H1 (cell line): Measurements from ENCODE around the gene C20orf141. TPM values are rescaled to one million over a fixed set of nuclear protein-coding genes. Genes with fewer than 3 reads are reported as not detected.

Source experiments
- CTCF ChIA-PET: fragments of 300-600 bp; sonication (Branson Sonifier 250); formaldehyde crosslinking; loops from one replicate; lab custom pipeline; 2021; ENCODE audit not compliant: partially characterized antibody; lab: Charles Lee
- POLR2A ChIA-PET: fragments of 300-600 bp; sonication (Branson Sonifier 250); formaldehyde crosslinking; loops from one replicate; lab custom pipeline; 2021; ENCODE audit warnings: inconsistent platforms; ENCODE audit not compliant: partially characterized antibody; lab: Charles Lee
- DNase-seq, 2 experiments: peaks; one replicate each; pipeline versions ENCODE4 v3.0.0 to v3.0.0-alpha.2; 2010 to 2022; ENCODE audit warnings: low spot score in 2 of 2, low read depth in 1 of 2, mixed read lengths in 1 of 2
- FAIRE-seq: peaks from 2 replicates; lab custom pipeline; 2011; peaks lifted over from hg19 to GRCh38; lab: Jason Lieb, UNC
- H2AFZ ChIP-seq: 2 replicates; pipeline ENCODE4 v1.8.1; 2012; ENCODE audit warnings: low read length, inconsistent platforms
- H2AK5ac ChIP-seq: 2 replicates; pipeline ENCODE4 v1.6.1; 2013; ENCODE audit warnings: low read depth, low read length
- H2BK120ac ChIP-seq: replicated peaks from 2 replicates; pipeline ENCODE3; 2013; ENCODE audit warnings: low read depth, low read length, inconsistent platforms
- H2BK12ac ChIP-seq: 2 replicates; pipeline ENCODE4 v1.6.1; 2013; ENCODE audit warnings: low read depth, low read length
- H2BK15ac ChIP-seq: 2 replicates; pipeline ENCODE4 v1.6.1; 2013; ENCODE audit warnings: low read length
- H2BK20ac ChIP-seq: 2 replicates; pipeline ENCODE4 v1.6.1; 2013; ENCODE audit warnings: low read length
- H2BK5ac ChIP-seq: 2 replicates; pipeline ENCODE4 v1.6.1; 2013; ENCODE audit warnings: low read depth, low read length
- H3K14ac ChIP-seq: 2 replicates; pipeline ENCODE4 v1.6.1; 2013; ENCODE audit warnings: inconsistent platforms; ENCODE audit not compliant: insufficient read length
- H3K18ac ChIP-seq: 2 replicates; pipeline ENCODE4 v1.6.1; 2013; ENCODE audit warnings: low read length; ENCODE audit errors: extremely low read depth
- H3K23ac ChIP-seq: 2 replicates; pipeline ENCODE4 v1.6.1; 2013; ENCODE audit warnings: inconsistent platforms; ENCODE audit not compliant: insufficient read length
- H3K23me2 ChIP-seq: 2 replicates; pipeline ENCODE4 v1.6.1; 2013; ENCODE audit warnings: low read depth, low read length
- H3K27ac ChIP-seq: 2 replicates; pipeline ENCODE4 v1.6.1; 2011; ENCODE audit warnings: low read depth, low read length, inconsistent platforms
- H3K27me3 ChIP-seq, 4 experiments: replicated peaks in 1 of 4; 1 replicate in 1 of 4; 2 replicates in 3 of 4; pipeline versions ENCODE4 v1.6.1 to v1.8.1; 2011 to 2013; ENCODE audit warnings: low read length in 3 of 4, mild to moderate bottlenecking in 3 of 4, inconsistent platforms in 2 of 4, mixed read lengths in 2 of 4, moderate library complexity in 1 of 4; ENCODE audit not compliant: control insufficient read depth in 3 of 4, insufficient read depth in 3 of 4; ENCODE audit errors: extremely low read depth in 1 of 4
- H3K36me3 ChIP-seq, 4 experiments: 2 replicates each; pipeline versions ENCODE4 v1.6.1 to v1.8.1; 2011 to 2013; ENCODE audit warnings: mild to moderate bottlenecking in 4 of 4, low read length in 3 of 4, moderate library complexity in 2 of 4, control low read depth in 1 of 4, inconsistent platforms in 1 of 4; ENCODE audit not compliant: insufficient read depth in 4 of 4, control insufficient read depth in 2 of 4
- H3K4ac ChIP-seq: replicated peaks from 2 replicates; pipeline ENCODE3; 2013; ENCODE audit warnings: low read length, low read depth, mixed read lengths, inconsistent platforms; ENCODE audit not compliant: insufficient read length
- H3K4me1 ChIP-seq, 4 experiments: replicated peaks in 1 of 4; 1 replicate in 1 of 4; 2 replicates in 3 of 4; pipeline versions ENCODE4 v1.6.1 to v1.8.1; 2011 to 2013; ENCODE audit warnings: low read length in 3 of 4, inconsistent platforms in 2 of 4, mixed read lengths in 1 of 4; ENCODE audit not compliant: insufficient read depth in 4 of 4, control insufficient read depth in 3 of 4
- H3K4me2 ChIP-seq, 2 experiments: 2 replicates each; pipeline versions ENCODE4 v1.6.1 to v1.8.1; 2011 to 2013; ENCODE audit warnings: low read depth in 2 of 2, low read length in 2 of 2, control low read depth in 1 of 2, inconsistent platforms in 1 of 2, mild to moderate bottlenecking in 1 of 2; ENCODE audit not compliant: insufficient read depth in 1 of 2
- H3K4me3 ChIP-seq, 4 experiments: fragments of 200-600, 300-600 bp in 1 of 4; sonication (generic), shearing (Covaris generic), sonication (Bioruptor Twin) in 1 of 4; 2 replicates each; pipeline versions ENCODE4 v1.5.1 to v1.8.1; 2011 to 2016; ENCODE audit warnings: low read length in 4 of 4, low read depth in 3 of 4, control low read depth in 2 of 4, inconsistent platforms in 2 of 4, mild to moderate bottlenecking in 2 of 4, mixed read lengths in 1 of 4, moderate library complexity in 1 of 4; ENCODE audit not compliant: insufficient read depth in 2 of 4; ENCODE audit errors: extremely low read depth in 1 of 4
- H3K56ac ChIP-seq: replicated peaks from 2 replicates; pipeline ENCODE3; 2013; ENCODE audit warnings: low read depth, mild to moderate bottlenecking, mixed read lengths, low read length, inconsistent platforms; ENCODE audit not compliant: insufficient read length
- H3K79me1 ChIP-seq: 2 replicates; pipeline ENCODE4 v1.6.1; 2013; ENCODE audit warnings: low read depth, low read length, control low read depth
- H3K79me2 ChIP-seq, 2 experiments: 2 replicates each; pipeline versions ENCODE4 v1.6.1 to v1.8.1; 2012 to 2013; ENCODE audit warnings: low read length in 2 of 2, mild to moderate bottlenecking in 2 of 2, inconsistent platforms in 1 of 2; ENCODE audit not compliant: insufficient read depth in 2 of 2, control insufficient read depth in 1 of 2
- H3K9ac ChIP-seq, 4 experiments: replicated peaks in 1 of 4; 1 replicate in 1 of 4; 2 replicates in 3 of 4; pipeline versions ENCODE4 v1.6.1 to v1.8.1; 2011 to 2013; ENCODE audit warnings: low read depth in 3 of 4, low read length in 3 of 4, control low read depth in 2 of 4, mild to moderate bottlenecking in 2 of 4, moderate library complexity in 2 of 4, inconsistent platforms in 1 of 4; ENCODE audit errors: extremely low read depth in 1 of 4
- H3K9me3 ChIP-seq, 2 experiments: 2 replicates each; pipeline versions ENCODE4 v1.6.1 to v1.8.1; 2012 to 2013; ENCODE audit warnings: mild to moderate bottlenecking in 2 of 2, moderate library complexity in 2 of 2, control low read depth in 1 of 2, inconsistent platforms in 1 of 2, low read depth in 1 of 2, low read length in 1 of 2, mixed read lengths in 1 of 2; ENCODE audit not compliant: insufficient read depth in 2 of 2
- H4K20me1 ChIP-seq, 2 experiments: replicated peaks in 1 of 2; 2 replicates each; pipeline versions ENCODE3 to v1.8.1; 2011 to 2013; ENCODE audit warnings: inconsistent platforms in 2 of 2, low read length in 2 of 2, mild to moderate bottlenecking in 1 of 2; ENCODE audit not compliant: insufficient read depth in 2 of 2, control insufficient read depth in 1 of 2
- H4K5ac ChIP-seq: 2 replicates; pipeline ENCODE4 v1.6.1; 2013; ENCODE audit warnings: low read length, low read depth, mixed read lengths, inconsistent platforms; ENCODE audit not compliant: insufficient read length
- H4K8ac ChIP-seq: 2 replicates; pipeline ENCODE4 v1.8.0; 2013; ENCODE audit warnings: mild to moderate bottlenecking, moderate library complexity, low read length, inconsistent platforms; ENCODE audit not compliant: insufficient read depth; ENCODE audit errors: extremely low read depth
- H4K91ac ChIP-seq: replicated peaks from 2 replicates; pipeline ENCODE3; 2013; ENCODE audit warnings: low read length, mixed read lengths, inconsistent platforms; ENCODE audit not compliant: insufficient read length
- FOSL1 ChIP-seq: IDR thresholded peaks from 2 replicates; pipeline ENCODE4 v1.6.1; 2011; ENCODE audit warnings: mild to moderate bottlenecking, low read depth, low read length, moderate library complexity; ENCODE audit not compliant: insufficient read depth
- GTF2F1 ChIP-seq: IDR thresholded peaks from 2 replicates; pipeline ENCODE4 v1.6.1; 2012; ENCODE audit warnings: low read depth, low read length, improper control_type of control experiment, borderline replicate concordance
- JUN ChIP-seq: IDR thresholded peaks from 2 replicates; pipeline ENCODE4 v1.6.1; 2011; ENCODE audit warnings: low read depth, mild to moderate bottlenecking, improper control_type of control experiment, low read length
- NANOG ChIP-seq: IDR thresholded peaks from 2 replicates; pipeline ENCODE4 v1.6.1; 2011; ENCODE audit warnings: low read length, low read depth, mild to moderate bottlenecking, inconsistent platforms; ENCODE audit not compliant: insufficient read depth, poor library complexity, severe bottlenecking
- WGBS, 2 experiments: shearing (Covaris generic) in 1 of 2; methylation state at CpG; one replicate each; pipeline versions ENCODE4 v1.1.6 to v1.1.7; 2013 to 2015; ENCODE audit warnings: low lambda C conversion rate in 2 of 2, mixed read lengths in 2 of 2, inconsistent platforms in 1 of 2, low coverage in 1 of 2, missing lambda C conversion rate in 1 of 2; ENCODE audit not compliant: insufficient replicate concordance in 2 of 2, insufficient coverage in 1 of 2, insufficient read length in 1 of 2; ENCODE audit errors: extremely low coverage in 1 of 2, missing lambda C conversion rate in 1 of 2; 5-methylcytosine and 5-hydroxymethylcytosine counted together
- polyA plus RNA-seq, 7 experiments: library from polyadenylated mRNA; depleted of rRNA in 3 of 7; stranded (reverse) in 5 of 7; unstranded in 2 of 7; fragments of >200 nt in 5 of 7; fragments of 200-250 nt in 2 of 7; gene quantifications; 1 replicate in 5 of 7; 2 replicates in 1 of 7; 4 replicates in 1 of 7; pipeline versions ENCODE4 v1.2.1 to v1.2.3, GENCODE V29; 2011 to 2013; ENCODE audit warnings: missing spikeins in 2 of 7, mixed read lengths in 2 of 7
- total RNA-seq: library from RNA; stranded (reverse); fragmentation: NEBNext Ultra II Directional; extraction: Animal tissue kit (Norgen Biotek cat#: 25700); gene quantifications from 2 replicates; pipeline ENCODE4 v1.2.1, GENCODE V29; 2021

C20orf141 gene
- total and polyA plus RNA-seq, 2 of the 8 experiments (the other 6 are each of a cell fraction or from before 2014, with no cell fraction given): not detected

GRCh38 chr20:2793471-2793870 lies 21.3 kb upstream of the C20orf141 start:
- Histone ChIP-seq H3K56ac (no peak overlapping the region), H3K4me2 (no peak overlapping the region), H3K9ac (no peak overlapping the region), H3K27me3 (no peaks in the 10 kb centered on the region; a peak in 1 of 7 replicates), H4K91ac (no peak overlapping the region), H3K79me1 (no peaks in the 10 kb centered on the region), H3K9me3 (no peaks in the 10 kb centered on the region), H2BK12ac (no peak overlapping the region), H4K8ac (no peak overlapping the region), H3K23me2 (no peaks in the 10 kb centered on the region), H3K23ac (no peak overlapping the region), H3K79me2 (no peaks in the 10 kb centered on the region), H2AFZ (no peak overlapping the region), H4K20me1 (peaks cover 0 to 6% of the 10 kb centered on the region in 2 experiments), H4K5ac (no peak overlapping the region), H3K4me3 (no peak overlapping the region), H3K18ac (no peak overlapping the region), H2BK15ac (no peak overlapping the region), H3K14ac (no peak overlapping the region), H2BK5ac (no peak overlapping the region), H3K36me3 (peaks cover 10 to 34% (median 19%) of the 10 kb centered on the region in 4 experiments; a peak in 6 of 8 replicates), H3K4ac (no peak overlapping the region), H2AK5ac (no peak overlapping the region), H2BK20ac (no peak overlapping the region), H3K27ac (no peak overlapping the region), H3K4me1 (no peaks in the 10 kb centered on the region), H2BK120ac (no peak overlapping the region)
- TF ChIP-seq NANOG: no peak
- no peak for TF ChIP-seq FOSL1
- TF ChIP-seq GTF2F1: no peak
- TF ChIP-seq JUN: no peak
- POLR2A ChIA-PET: interaction anchor here (0.9 to 1.5 kb wide), 4 partner anchors 26 to 78 kb away, joined by 3 read pairs; no protein-coding TSS in a partner anchor
- FAIRE-seq (no peak), DNase-seq (no peak)
- 94% methylated on average over 6 of the region's 6 CpGs; no CpG with 5 or more reads in 1 of the 2 experiments for WGBS, 2 experiments
- CTCF ChIA-PET: interaction anchor here (1.4 to 2.8 kb wide), 3 partner anchors 13 to 59 kb away, joined by 4 to 18 read pairs (median 4); no protein-coding TSS in a partner anchor
